HL-60 (cell line): ENCODE data around the gene ELFN2.

Experiments
- POLR2AphosphoS5 ChIP-seq: IDR thresholded peaks from 2 replicates; pipeline ENCODE4 v1.6.1; 2012; ENCODE audit warnings: low read depth
- TF ChIP-seq, protein P1 (sequence below): IDR thresholded peaks from one replicate; pipeline ENCODE4 v1.5.1; 2011; ENCODE audit warnings: low read length, control low read depth, inconsistent platforms; ENCODE audit not compliant: insufficient read depth

DNA sequence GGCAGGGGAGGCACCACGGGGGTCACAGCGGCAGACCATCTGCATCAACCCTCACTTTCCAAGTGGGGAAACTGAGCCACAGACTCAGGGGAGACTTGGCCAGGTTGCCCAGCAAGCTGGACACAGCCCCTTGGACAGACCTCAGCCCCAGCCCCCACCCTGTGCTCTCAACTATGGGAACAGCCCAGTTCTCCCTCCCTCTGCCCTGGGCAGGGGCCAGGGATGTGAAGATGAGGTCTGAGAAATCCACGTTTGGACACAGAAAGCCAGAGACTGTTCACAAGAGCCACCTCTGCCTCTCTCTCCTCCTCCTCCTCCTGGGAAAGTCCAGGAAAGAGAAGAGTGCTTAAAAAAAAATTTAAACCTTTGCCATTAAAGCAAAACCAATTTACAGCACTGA, 50.1 kb downstream of the ELFN2 start:
- TF ChIP-seq, protein P1, sequence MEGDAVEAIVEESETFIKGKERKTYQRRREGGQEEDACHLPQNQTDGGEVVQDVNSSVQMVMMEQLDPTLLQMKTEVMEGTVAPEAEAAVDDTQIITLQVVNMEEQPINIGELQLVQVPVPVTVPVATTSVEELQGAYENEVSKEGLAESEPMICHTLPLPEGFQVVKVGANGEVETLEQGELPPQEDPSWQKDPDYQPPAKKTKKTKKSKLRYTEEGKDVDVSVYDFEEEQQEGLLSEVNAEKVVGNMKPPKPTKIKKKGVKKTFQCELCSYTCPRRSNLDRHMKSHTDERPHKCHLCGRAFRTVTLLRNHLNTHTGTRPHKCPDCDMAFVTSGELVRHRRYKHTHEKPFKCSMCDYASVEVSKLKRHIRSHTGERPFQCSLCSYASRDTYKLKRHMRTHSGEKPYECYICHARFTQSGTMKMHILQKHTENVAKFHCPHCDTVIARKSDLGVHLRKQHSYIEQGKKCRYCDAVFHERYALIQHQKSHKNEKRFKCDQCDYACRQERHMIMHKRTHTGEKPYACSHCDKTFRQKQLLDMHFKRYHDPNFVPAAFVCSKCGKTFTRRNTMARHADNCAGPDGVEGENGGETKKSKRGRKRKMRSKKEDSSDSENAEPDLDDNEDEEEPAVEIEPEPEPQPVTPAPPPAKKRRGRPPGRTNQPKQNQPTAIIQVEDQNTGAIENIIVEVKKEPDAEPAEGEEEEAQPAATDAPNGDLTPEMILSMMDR = no peak
- TF ChIP-seq POLR2AphosphoS5 = no peak
